ENCODE results near the gene HSD3B2. TPM values are rescaled to one million over a fixed set of nuclear protein-coding genes. Genes with fewer than 3 reads are reported as not detected.

Gene HSD3B2
- total RNA-seq, 2 donors from 2014 or later = not detected

- Histone ChIP-seq H3K27ac (no peak overlapping the region), H3K4me3 (no peak overlapping the region), H3K9me3 (no peaks in the 10 kb centered on the region), H3K4me1 (no peaks in the 10 kb centered on the region), H3K27me3 (no peaks in the 10 kb centered on the region), H3K36me3 (replicated peaks in 1 of 2; ENCODE audit: insufficient read depth in 1 of 2, low read depth in 2 of 2) (no peaks in the 10 kb centered on the region)
- TF ChIP-seq, protein P1, sequence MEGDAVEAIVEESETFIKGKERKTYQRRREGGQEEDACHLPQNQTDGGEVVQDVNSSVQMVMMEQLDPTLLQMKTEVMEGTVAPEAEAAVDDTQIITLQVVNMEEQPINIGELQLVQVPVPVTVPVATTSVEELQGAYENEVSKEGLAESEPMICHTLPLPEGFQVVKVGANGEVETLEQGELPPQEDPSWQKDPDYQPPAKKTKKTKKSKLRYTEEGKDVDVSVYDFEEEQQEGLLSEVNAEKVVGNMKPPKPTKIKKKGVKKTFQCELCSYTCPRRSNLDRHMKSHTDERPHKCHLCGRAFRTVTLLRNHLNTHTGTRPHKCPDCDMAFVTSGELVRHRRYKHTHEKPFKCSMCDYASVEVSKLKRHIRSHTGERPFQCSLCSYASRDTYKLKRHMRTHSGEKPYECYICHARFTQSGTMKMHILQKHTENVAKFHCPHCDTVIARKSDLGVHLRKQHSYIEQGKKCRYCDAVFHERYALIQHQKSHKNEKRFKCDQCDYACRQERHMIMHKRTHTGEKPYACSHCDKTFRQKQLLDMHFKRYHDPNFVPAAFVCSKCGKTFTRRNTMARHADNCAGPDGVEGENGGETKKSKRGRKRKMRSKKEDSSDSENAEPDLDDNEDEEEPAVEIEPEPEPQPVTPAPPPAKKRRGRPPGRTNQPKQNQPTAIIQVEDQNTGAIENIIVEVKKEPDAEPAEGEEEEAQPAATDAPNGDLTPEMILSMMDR (IDR thresholded peaks at IDR 0.05) = no peak
- no peak for TF ChIP-seq POLR2A (IDR thresholded peaks at IDR 0.05)
- DNase-seq = no peak
- intact Hi-C loops (cut with DNase I) = no loop called here
- no peak for ATAC-seq
These were observed 31.4 kb downstream of the HSD3B2 start for GRCh38 chr1:119446321-119446720.

- Histone ChIP-seq H3K36me3 (replicated peaks in 1 of 2; ENCODE audit: insufficient read depth in 1 of 2, low read depth in 2 of 2) (no peaks in the 10 kb centered on the region), H3K9me3 (no peaks in the 10 kb centered on the region), H3K4me3 (no peak overlapping the region), H3K27me3 (no peaks in the 10 kb centered on the region), H3K27ac (no peak overlapping the region), H3K4me1 (no peaks in the 10 kb centered on the region)
- intact Hi-C loops (cut with DNase I) = no loop called here
- no peak for DNase-seq
- 90 to 98% methylated on average over 3 of the region's 3 CpGs for WGBS, 2 donors
- no peak for TF ChIP-seq POLR2A (IDR thresholded peaks at IDR 0.05)
- TF ChIP-seq, protein P1 (IDR thresholded peaks at IDR 0.05) = no peak
- no peak for ATAC-seq
These were observed 32.6 kb downstream of the HSD3B2 start for GRCh38 chr1:119447344-119448126.

DNA sequence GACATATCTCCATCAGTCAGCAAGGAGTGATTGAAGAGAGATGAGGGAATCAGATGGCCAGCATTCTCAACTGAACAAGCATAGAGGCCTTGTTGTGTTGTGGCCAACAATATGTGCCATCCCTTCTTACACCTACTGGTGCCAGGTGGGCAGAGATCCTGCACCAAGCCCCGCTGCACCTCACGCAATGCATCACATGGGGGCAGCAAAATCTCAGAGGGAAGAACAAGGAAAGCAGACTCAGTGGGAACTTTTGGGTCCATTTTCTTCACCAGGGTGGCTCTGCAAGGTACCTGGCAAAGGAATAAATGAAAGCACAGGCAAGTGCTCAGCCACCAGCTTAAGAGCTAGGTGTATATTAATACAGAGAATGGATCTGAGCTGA is 33.2 kb downstream of the HSD3B2 start:
- ATAC-seq = no peak
- no peak for DNase-seq
- intact Hi-C loops (cut with DNase I) = no loop called here
- WGBS, 2 donors = 86 to 91% methylated on average over 2 of the region's 2 CpGs
- no peaks in the 10 kb centered on the region for H3K27me3 ChIP-seq
- no peaks in the 10 kb centered on the region for H3K36me3 ChIP-seq (replicated peaks in 1 of 2; ENCODE audit: insufficient read depth in 1 of 2, low read depth in 2 of 2)
- no peak for TF ChIP-seq POLR2A (IDR thresholded peaks at IDR 0.05)
- TF ChIP-seq, protein P1 (IDR thresholded peaks at IDR 0.05) = no peak
- no peak overlapping the region for H3K27ac ChIP-seq
- no peak overlapping the region for H3K4me3 ChIP-seq
- no peaks in the 10 kb centered on the region for H3K9me3 ChIP-seq
- H3K4me1 ChIP-seq = no peaks in the 10 kb centered on the region

GRCh38 chr1:119449971-119450370 is 35.0 kb downstream of the HSD3B2 start:
- WGBS, 2 donors = 68 to 71% methylated on average over 8 of the region's 8 CpGs
- ATAC-seq (no peak), DNase-seq (no peak)
- Histone ChIP-seq H3K4me1 (no peaks in the 10 kb centered on the region), H3K27me3 (no peaks in the 10 kb centered on the region), H3K9me3 (no peaks in the 10 kb centered on the region), H3K27ac (no peak overlapping the region), H3K36me3 (replicated peaks in 1 of 2; ENCODE audit: insufficient read depth in 1 of 2, low read depth in 2 of 2) (no peaks in the 10 kb centered on the region), H3K4me3 (no peak overlapping the region)
- intact Hi-C loops (cut with DNase I) = no loop called here
- no peak for TF ChIP-seq POLR2A (IDR thresholded peaks at IDR 0.05)
- TF ChIP-seq, protein P1 (IDR thresholded peaks at IDR 0.05) = no peak

- no peak for DNase-seq
- no peak for TF ChIP-seq POLR2A (IDR thresholded peaks at IDR 0.05)
- TF ChIP-seq, protein P1 (IDR thresholded peaks at IDR 0.05) = no peak
- Histone ChIP-seq H3K4me3 (no peak overlapping the region), H3K9me3 (no peaks in the 10 kb centered on the region), H3K36me3 (replicated peaks in 1 of 2; ENCODE audit: insufficient read depth in 1 of 2, low read depth in 2 of 2) (no peaks in the 10 kb centered on the region), H3K27ac (no peak overlapping the region), H3K4me1 (no peaks in the 10 kb centered on the region), H3K27me3 (no peaks in the 10 kb centered on the region)
- 83 to 85% methylated on average over 6 of the region's 6 CpGs for WGBS, 2 donors
- ATAC-seq = no peak
- intact Hi-C loops (cut with DNase I) = no loop called here
These were observed 36.2 kb downstream of the HSD3B2 start for GRCh38 chr1:119451158-119451557.
